HCT116 (cell line): ENCODE measurements around the gene CLPTM1L. TPM values are rescaled to one million over a fixed set of nuclear protein-coding genes. Genes with fewer than 3 reads are reported as not detected.

Experiments used
- ATAC-seq: fragments of 200-7000 bp; cut with Tn5 transposase; 2 replicates; pipeline ENCODE4 v1.9.1; 2020; ENCODE audit warnings: mild to moderate bottlenecking, moderate library complexity
- BruUV-seq: library from RNA; stranded (reverse); fragments of 400-500 nt; replicated peaks from 2 replicates; lab custom pipeline; 2021; lab: Mats Ljungman, UMichigan
- CTCF ChIA-PET: fragments of 300-600 bp; sonication (Branson Sonifier 250); formaldehyde crosslinking; loops from one replicate; lab custom pipeline; 2021; ENCODE audit warnings: antibody characterized with exemption; lab: Charles Lee
- POLR2A ChIA-PET: fragments of 300-600, 350-600 bp; sonication (Branson Sonifier 250); formaldehyde crosslinking; loops from one replicate; lab custom pipeline; 2021; ENCODE audit warnings: antibody characterized with exemption; lab: Charles Lee
- RAD21 ChIA-PET, 2 experiments: fragments of 300-600 bp; sonication (Branson Sonifier 250); formaldehyde crosslinking; loops; one replicate each; lab custom pipeline; 2023; ENCODE audit warnings: low total read pairs in 2 of 2; ENCODE audit not compliant: uncharacterized antibody in 2 of 2, unreplicated experiment in 2 of 2, low non-redundant PET in 1 of 2; lab: Charles Lee
- DNase-seq: peaks from one replicate; pipeline ENCODE4 v3.0.0-alpha.2; 2010; ENCODE audit warnings: low read depth, low spot score
- H2AFZ ChIP-seq: fragments of 200-600 bp; shearing (Covaris generic), sonication (generic); 2 replicates; pipeline ENCODE4 v1.6.1; 2017; ENCODE audit warnings: low read depth, mixed run types, mixed read lengths, antibody characterized with exemption, low read length; ENCODE audit not compliant: poor library complexity, severe bottlenecking
- H3K27ac ChIP-seq: 2 replicates; pipeline ENCODE4 v1.5.1; 2012; ENCODE audit warnings: low read depth, low read length
- H3K27me3 ChIP-seq: fragments of 200-600 bp; sonication (generic); 2 replicates; pipeline ENCODE4 v1.6.1; 2016; ENCODE audit warnings: mixed run types, low read length, mixed read lengths; ENCODE audit not compliant: insufficient read depth
- H3K36me3 ChIP-seq, 2 experiments: fragments of 200-500 bp in 1 of 2; fragments of 200-600 bp in 1 of 2; sonication (Bioruptor generic) in 1 of 2; sonication (generic) in 1 of 2; 2 replicates each; pipeline versions ENCODE4 v1.5.1 to v1.6.1; 2014 to 2016; ENCODE audit warnings: low read length in 2 of 2, inconsistent platforms in 1 of 2, mixed read lengths in 1 of 2, mixed run types in 1 of 2; ENCODE audit not compliant: insufficient read depth in 2 of 2, control insufficient read depth in 1 of 2
- H3K4me1 ChIP-seq, 2 experiments: fragments of 200-600 bp in 1 of 2; sonication (generic) in 1 of 2; 2 replicates each; pipeline versions ENCODE4 v1.5.1 to v1.6.1; 2012 to 2017; ENCODE audit warnings: low read length in 2 of 2, inconsistent platforms in 1 of 2, mild to moderate bottlenecking in 1 of 2, mixed read lengths in 1 of 2, mixed run types in 1 of 2, moderate library complexity in 1 of 2; ENCODE audit not compliant: insufficient read depth in 2 of 2, control insufficient read depth in 1 of 2
- H3K4me2 ChIP-seq: fragments of 200-600 bp; sonication (generic); 2 replicates; pipeline ENCODE4 v1.6.1; 2017; ENCODE audit warnings: mixed run types, low read length, mixed read lengths
- H3K4me3 ChIP-seq, 2 experiments: fragments of 200-600 bp in 1 of 2; sonication (generic) in 1 of 2; replicated peaks in 1 of 2; 2 replicates each; pipeline ENCODE4 v1.5.1; 2011 to 2016; ENCODE audit warnings: low read length in 2 of 2, control low read depth in 1 of 2, low read depth in 1 of 2, mild to moderate bottlenecking in 1 of 2, mixed read lengths in 1 of 2, mixed run types in 1 of 2
- H3K79me2 ChIP-seq: fragments of 200-600 bp; sonication (generic); 2 replicates; pipeline ENCODE4 v1.6.1; 2017; ENCODE audit warnings: mild to moderate bottlenecking, mixed run types, low read length, moderate library complexity, mixed read lengths; ENCODE audit not compliant: insufficient read depth
- H3K9ac ChIP-seq: fragments of 200-600 bp; sonication (generic); 2 replicates; pipeline ENCODE4 v1.6.1; 2016; ENCODE audit warnings: low read length, mixed read lengths
- H3K9me2 ChIP-seq: fragments of 200-600 bp; sonication (generic), shearing (Covaris generic); 2 replicates; pipeline ENCODE4 v1.6.1; 2017; ENCODE audit warnings: mixed run types, mild to moderate bottlenecking, moderate library complexity; ENCODE audit not compliant: insufficient read depth
- H3K9me3 ChIP-seq, 2 experiments: fragments of 200-500 bp in 1 of 2; fragments of 200-600 bp in 1 of 2; sonication (Bioruptor generic) in 1 of 2; sonication (generic) in 1 of 2; 2 replicates each; pipeline ENCODE4 v1.6.1; 2014 to 2017; ENCODE audit warnings: low read length in 2 of 2, mixed read lengths in 2 of 2, inconsistent platforms in 1 of 2, low read depth in 1 of 2, mild to moderate bottlenecking in 1 of 2, mixed run types in 1 of 2, moderate library complexity in 1 of 2; ENCODE audit not compliant: control insufficient read depth in 1 of 2, insufficient read depth in 1 of 2
- H4K20me1 ChIP-seq: fragments of 200-600 bp; sonication (generic), shearing (Covaris generic); 2 replicates; pipeline ENCODE4 v1.6.1; 2017; ENCODE audit warnings: mixed run types, mild to moderate bottlenecking, moderate library complexity; ENCODE audit not compliant: insufficient read depth
- CBX3 ChIP-seq: IDR thresholded peaks from 2 replicates; pipeline ENCODE4 v1.6.1; 2012; ENCODE audit warnings: low read depth
- EGR1 ChIP-seq: IDR thresholded peaks from 2 replicates; pipeline ENCODE4 v1.6.1; 2012; ENCODE audit warnings: low read depth
- ELF1 ChIP-seq: IDR thresholded peaks from 2 replicates; pipeline ENCODE4 v1.6.1; 2012; ENCODE audit warnings: low read depth, borderline replicate concordance
- EZH2 ChIP-seq: fragments of 200-600 bp; sonication (generic); IDR thresholded peaks from 2 replicates; pipeline ENCODE4 v1.6.1; 2017; ENCODE audit warnings: antibody characterized with exemption, mixed run types
- EZH2phosphoT487 ChIP-seq: fragments of 200-600 bp; IDR thresholded peaks from 2 replicates; pipeline ENCODE4 v1.6.1; 2018; ENCODE audit warnings: antibody characterized with exemption, borderline replicate concordance
- POLR2A ChIP-seq: IDR thresholded peaks from 2 replicates; pipeline ENCODE4 v1.7.0; 2011; ENCODE audit warnings: borderline replicate concordance; ENCODE audit not compliant: insufficient read depth, insufficient read length; ENCODE audit errors: extremely low read depth
- POLR2AphosphoS5 ChIP-seq: IDR thresholded peaks from 2 replicates; pipeline ENCODE4 v1.6.1; 2011; ENCODE audit warnings: mild to moderate bottlenecking, low read depth, low read length, moderate library complexity
- RAD21 ChIP-seq: IDR thresholded peaks from 2 replicates; pipeline ENCODE4 v1.6.1; 2012; ENCODE audit warnings: low read depth, mild to moderate bottlenecking
- TCF7L2 ChIP-seq: IDR thresholded peaks from 2 replicates; pipeline ENCODE4 v1.7.0; 2011; ENCODE audit warnings: borderline replicate concordance, inconsistent platforms; ENCODE audit not compliant: insufficient read depth, insufficient read length; ENCODE audit errors: extremely low read depth
- YY1 ChIP-seq: IDR thresholded peaks from 2 replicates; pipeline ENCODE4 v1.6.1; 2011; ENCODE audit warnings: low read length, low read depth, moderate library complexity, mild to moderate bottlenecking; ENCODE audit not compliant: insufficient replicate concordance; ENCODE audit errors: extremely low read depth
- ZFX ChIP-seq: fragments of 450-650 bp; IDR thresholded peaks from 2 replicates; pipeline ENCODE4 v1.6.1; 2017
- ZNF274 ChIP-seq: fragments of 200-500 bp; sonication (Bioruptor generic); IDR thresholded peaks from 2 replicates; pipeline ENCODE4 v1.6.1; 2014; ENCODE audit warnings: mild to moderate bottlenecking, low read depth, low read length, inconsistent platforms
- intact Hi-C: fragments of 100-400 bp; cut with micrococcal nuclease; formaldehyde crosslinking; loops from 2 replicates; pipeline ENCODE4 v1.10.0; 2022
- total RNA-seq: library from RNA; stranded (reverse); gene quantifications from one replicate; pipeline ENCODE4 v1.2.1, GENCODE V29; 2021; ENCODE audit not compliant: unreplicated experiment
- TF ChIP-seq, protein P1 (sequence below): IDR thresholded peaks from 2 replicates; pipeline ENCODE4 v1.6.1; 2011; ENCODE audit warnings: mild to moderate bottlenecking, low read length, moderate library complexity; ENCODE audit not compliant: insufficient replicate concordance; ENCODE audit errors: extremely low read depth
- TF ChIP-seq, protein P2 (sequence below): IDR thresholded peaks from 2 replicates; pipeline ENCODE4 v1.6.1; 2012; ENCODE audit warnings: low read depth
- TF ChIP-seq, protein P3 (sequence below): IDR thresholded peaks from 2 replicates; pipeline ENCODE4 v1.6.1; 2012
- TF ChIP-seq, protein P4 (sequence below): IDR thresholded peaks from 2 replicates; pipeline ENCODE4 v1.6.1; 2012

The CLPTM1L gene
- total RNA-seq, 1 experiment from 2014 or later = 98.4 TPM

DNA sequence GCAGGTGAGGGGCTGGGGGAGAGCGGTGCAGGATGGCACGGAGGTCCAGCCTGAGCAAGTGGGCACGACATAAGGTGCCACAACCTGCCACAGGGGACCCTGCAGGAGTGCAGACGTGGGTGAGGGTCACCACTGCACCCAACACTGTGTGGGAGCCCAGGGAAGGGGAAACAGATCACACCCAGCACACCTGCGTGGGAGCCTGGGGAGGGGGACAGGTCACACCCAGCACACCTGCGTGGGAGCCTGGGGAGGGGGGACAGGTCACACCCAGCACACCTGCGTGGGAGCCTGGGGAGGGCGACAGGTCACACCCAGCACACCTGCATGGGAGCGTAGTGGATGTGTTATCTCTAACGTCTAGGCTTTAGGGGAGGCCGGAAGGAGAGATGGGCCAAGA lies 47.4 kb upstream of the CLPTM1L start:
- Histone ChIP-seq H3K9ac (no peak overlapping the region), H3K4me3 (no peak overlapping the region)
- no peak for DNase-seq
- TF ChIP-seq, protein P1, sequence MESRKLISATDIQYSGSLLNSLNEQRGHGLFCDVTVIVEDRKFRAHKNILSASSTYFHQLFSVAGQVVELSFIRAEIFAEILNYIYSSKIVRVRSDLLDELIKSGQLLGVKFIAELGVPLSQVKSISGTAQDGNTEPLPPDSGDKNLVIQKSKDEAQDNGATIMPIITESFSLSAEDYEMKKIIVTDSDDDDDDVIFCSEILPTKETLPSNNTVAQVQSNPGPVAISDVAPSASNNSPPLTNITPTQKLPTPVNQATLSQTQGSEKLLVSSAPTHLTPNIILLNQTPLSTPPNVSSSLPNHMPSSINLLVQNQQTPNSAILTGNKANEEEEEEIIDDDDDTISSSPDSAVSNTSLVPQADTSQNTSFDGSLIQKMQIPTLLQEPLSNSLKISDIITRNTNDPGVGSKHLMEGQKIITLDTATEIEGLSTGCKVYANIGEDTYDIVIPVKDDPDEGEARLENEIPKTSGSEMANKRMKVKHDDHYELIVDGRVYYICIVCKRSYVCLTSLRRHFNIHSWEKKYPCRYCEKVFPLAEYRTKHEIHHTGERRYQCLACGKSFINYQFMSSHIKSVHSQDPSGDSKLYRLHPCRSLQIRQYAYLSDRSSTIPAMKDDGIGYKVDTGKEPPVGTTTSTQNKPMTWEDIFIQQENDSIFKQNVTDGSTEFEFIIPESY = no peak
- TF ChIP-seq ZNF274 (no peak), TCF7L2 (no peak), EGR1 (no peak), EZH2 (no peak), CBX3 (no peak), YY1 (no peak), POLR2A (no peak), POLR2AphosphoS5 (no peak), EZH2phosphoT487 (no peak), ELF1 (no peak), ZFX (no peak), RAD21 (no peak)
- TF ChIP-seq, protein P2, sequence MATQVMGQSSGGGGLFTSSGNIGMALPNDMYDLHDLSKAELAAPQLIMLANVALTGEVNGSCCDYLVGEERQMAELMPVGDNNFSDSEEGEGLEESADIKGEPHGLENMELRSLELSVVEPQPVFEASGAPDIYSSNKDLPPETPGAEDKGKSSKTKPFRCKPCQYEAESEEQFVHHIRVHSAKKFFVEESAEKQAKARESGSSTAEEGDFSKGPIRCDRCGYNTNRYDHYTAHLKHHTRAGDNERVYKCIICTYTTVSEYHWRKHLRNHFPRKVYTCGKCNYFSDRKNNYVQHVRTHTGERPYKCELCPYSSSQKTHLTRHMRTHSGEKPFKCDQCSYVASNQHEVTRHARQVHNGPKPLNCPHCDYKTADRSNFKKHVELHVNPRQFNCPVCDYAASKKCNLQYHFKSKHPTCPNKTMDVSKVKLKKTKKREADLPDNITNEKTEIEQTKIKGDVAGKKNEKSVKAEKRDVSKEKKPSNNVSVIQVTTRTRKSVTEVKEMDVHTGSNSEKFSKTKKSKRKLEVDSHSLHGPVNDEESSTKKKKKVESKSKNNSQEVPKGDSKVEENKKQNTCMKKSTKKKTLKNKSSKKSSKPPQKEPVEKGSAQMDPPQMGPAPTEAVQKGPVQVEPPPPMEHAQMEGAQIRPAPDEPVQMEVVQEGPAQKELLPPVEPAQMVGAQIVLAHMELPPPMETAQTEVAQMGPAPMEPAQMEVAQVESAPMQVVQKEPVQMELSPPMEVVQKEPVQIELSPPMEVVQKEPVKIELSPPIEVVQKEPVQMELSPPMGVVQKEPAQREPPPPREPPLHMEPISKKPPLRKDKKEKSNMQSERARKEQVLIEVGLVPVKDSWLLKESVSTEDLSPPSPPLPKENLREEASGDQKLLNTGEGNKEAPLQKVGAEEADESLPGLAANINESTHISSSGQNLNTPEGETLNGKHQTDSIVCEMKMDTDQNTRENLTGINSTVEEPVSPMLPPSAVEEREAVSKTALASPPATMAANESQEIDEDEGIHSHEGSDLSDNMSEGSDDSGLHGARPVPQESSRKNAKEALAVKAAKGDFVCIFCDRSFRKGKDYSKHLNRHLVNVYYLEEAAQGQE = no peak
- TF ChIP-seq, protein P3, sequence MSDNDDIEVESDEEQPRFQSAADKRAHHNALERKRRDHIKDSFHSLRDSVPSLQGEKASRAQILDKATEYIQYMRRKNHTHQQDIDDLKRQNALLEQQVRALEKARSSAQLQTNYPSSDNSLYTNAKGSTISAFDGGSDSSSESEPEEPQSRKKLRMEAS = no peak
- TF ChIP-seq, protein P4, sequence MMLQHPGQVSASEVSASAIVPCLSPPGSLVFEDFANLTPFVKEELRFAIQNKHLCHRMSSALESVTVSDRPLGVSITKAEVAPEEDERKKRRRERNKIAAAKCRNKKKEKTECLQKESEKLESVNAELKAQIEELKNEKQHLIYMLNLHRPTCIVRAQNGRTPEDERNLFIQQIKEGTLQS = no peak
- TF ChIP-seq, all 23 proteins: peak for 0
- Histone ChIP-seq H3K27ac (no peak overlapping the region), H3K4me1 (no peaks in the 10 kb centered on the region), H3K9me2 (no peaks in the 10 kb centered on the region), H3K4me2 (no peak overlapping the region), H3K27me3 (peaks cover 44% of the 10 kb centered on the region; the same call in 1 of the 2 replicates), H4K20me1 (no peaks in the 10 kb centered on the region), H3K9me3 (no peaks in the 10 kb centered on the region), H2AFZ (no peak overlapping the region), H3K36me3 (no peaks in the 10 kb centered on the region), H3K79me2 (no peaks in the 10 kb centered on the region)
- no TSS peak for BruUV-seq
- intact Hi-C loops = no loop called here
- ATAC-seq = no peak
- CTCF ChIA-PET = no interaction called here
- RAD21 ChIA-PET = no interaction called here
- POLR2A ChIA-PET = no interaction called here
